Hepatocyte (in vitro differentiated cells): ENCODE data around the gene C2orf92.

Experiments
- EZH2 ChIP-seq: fragments of 200-600 bp; sonication (generic); IDR thresholded peaks from 2 replicates; pipeline ENCODE4 v1.6.1; 2016; ENCODE audit warnings: antibody characterized with exemption, mild to moderate bottlenecking, borderline replicate concordance
- EZH2phosphoT487 ChIP-seq: fragments of 200-600 bp; sonication (generic); IDR thresholded peaks from one replicate; pipeline ENCODE4 v1.6.1; 2018; ENCODE audit warnings: antibody characterized with exemption, mild to moderate bottlenecking, low read depth, moderate library complexity; ENCODE audit not compliant: unreplicated experiment, severe bottlenecking
- TF ChIP-seq, protein P1 (sequence below): fragments of 200-600 bp; sonication (generic); IDR thresholded peaks from 2 replicates; pipeline ENCODE4 v1.5.1; 2016; ENCODE audit warnings: antibody characterized with exemption, mild to moderate bottlenecking; ENCODE audit not compliant: poor library complexity

DNA sequence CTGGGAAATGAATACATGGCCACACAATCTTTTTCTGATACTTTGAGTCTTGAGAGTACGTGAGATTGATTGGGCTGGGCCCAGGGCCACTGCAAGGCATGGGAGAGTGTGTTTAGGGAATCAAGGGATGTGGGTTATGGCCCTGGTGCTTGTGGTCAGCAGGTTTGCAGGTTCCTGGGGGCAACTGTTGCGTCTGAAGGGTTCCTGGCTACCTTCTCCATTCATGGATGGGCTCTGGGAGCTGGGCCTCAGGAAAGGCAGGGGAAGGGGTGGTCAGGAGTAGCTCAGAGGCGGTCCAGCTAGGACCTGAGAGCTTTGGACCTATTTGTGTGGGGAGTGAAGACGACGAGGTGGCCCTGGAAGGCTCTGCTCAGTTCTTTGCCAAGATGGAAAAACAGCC lies 35.5 kb downstream of the C2orf92 start:
- TF ChIP-seq, protein P1, sequence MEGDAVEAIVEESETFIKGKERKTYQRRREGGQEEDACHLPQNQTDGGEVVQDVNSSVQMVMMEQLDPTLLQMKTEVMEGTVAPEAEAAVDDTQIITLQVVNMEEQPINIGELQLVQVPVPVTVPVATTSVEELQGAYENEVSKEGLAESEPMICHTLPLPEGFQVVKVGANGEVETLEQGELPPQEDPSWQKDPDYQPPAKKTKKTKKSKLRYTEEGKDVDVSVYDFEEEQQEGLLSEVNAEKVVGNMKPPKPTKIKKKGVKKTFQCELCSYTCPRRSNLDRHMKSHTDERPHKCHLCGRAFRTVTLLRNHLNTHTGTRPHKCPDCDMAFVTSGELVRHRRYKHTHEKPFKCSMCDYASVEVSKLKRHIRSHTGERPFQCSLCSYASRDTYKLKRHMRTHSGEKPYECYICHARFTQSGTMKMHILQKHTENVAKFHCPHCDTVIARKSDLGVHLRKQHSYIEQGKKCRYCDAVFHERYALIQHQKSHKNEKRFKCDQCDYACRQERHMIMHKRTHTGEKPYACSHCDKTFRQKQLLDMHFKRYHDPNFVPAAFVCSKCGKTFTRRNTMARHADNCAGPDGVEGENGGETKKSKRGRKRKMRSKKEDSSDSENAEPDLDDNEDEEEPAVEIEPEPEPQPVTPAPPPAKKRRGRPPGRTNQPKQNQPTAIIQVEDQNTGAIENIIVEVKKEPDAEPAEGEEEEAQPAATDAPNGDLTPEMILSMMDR = no peak
- TF ChIP-seq EZH2phosphoT487 (no peak), EZH2 (no peak)
